HG02981 (cell line): ENCODE measurements around the gene SNX21.
"Not testable (repeated sequence)": the region's sequence is repeated elsewhere in the genome, so short reads cannot be mapped to it uniquely, and the experiment has no call there.

Experiments
- ATAC-seq: cut with Tn5 transposase; IDR thresholded peaks from one replicate; pipeline ENCODE4 v1.9.1; 2021; ENCODE audit warnings: mild to moderate bottlenecking, moderate library complexity; ENCODE audit not compliant: unreplicated experiment

SNX21 gene

DNA sequence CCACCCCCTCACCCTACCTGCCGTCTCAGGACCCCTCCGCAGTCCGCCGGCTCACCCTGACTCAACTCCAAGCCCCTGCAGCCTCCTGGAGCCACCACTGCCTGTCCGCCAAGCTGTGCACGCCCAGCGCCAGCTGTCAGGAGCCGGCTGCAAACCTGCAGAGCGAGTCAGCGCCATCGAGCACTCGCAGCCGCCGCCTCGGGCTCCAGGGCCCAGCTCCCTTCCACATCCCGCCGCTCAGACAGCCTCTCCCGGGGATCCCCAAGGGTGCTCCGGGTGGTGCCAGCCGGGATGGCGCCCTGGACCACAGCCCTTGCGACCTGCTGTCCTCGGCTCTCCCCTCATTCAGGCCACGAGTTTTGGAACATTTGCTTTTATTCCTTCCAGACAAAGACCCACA lies 10.7 kb upstream of the SNX21 start:
- no peak for ATAC-seq

DNA sequence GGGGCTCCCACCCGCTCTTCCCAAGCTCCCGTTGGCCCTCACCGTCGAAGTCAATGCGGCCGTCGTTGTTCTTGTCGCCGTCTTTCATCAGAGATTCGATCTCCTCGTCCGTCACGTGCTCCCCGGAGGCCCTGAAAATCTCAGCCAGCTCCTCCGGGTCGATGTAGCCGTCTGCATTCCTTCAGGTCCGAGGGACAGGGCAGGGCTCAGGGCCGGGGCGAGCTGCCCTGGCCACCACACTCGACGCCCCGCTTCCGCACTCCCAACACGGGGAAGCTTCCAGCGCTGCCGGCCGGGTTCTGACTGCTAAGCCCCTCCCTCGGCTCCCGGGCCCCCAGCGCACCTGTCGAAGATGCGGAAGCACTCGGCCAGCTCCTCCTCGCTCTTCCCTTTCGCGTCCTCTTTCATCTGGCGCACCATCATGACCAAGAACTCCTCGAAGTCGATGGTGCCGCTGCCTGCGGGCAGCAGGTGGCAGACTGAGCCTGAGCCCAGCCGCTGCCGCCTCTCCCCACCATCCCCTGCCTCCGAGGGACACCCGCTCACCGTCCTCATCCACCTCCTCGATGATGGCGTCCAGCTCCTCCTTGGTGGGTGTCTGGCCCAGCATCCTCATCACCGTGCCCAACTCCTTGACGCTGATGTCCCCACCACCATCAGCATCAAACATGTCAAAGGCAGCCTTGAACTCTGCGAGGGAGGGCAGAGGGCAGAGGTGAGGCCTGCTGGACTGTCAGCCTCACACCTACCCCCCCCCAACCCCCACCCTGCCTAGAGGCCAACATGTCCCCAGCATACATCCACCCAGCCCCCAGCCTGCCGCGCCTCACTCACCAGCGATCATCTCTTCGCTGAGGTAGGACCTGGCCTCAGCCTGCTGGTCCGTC lies 9.4 kb upstream of the SNX21 start:
- no peak for ATAC-seq

DNA sequence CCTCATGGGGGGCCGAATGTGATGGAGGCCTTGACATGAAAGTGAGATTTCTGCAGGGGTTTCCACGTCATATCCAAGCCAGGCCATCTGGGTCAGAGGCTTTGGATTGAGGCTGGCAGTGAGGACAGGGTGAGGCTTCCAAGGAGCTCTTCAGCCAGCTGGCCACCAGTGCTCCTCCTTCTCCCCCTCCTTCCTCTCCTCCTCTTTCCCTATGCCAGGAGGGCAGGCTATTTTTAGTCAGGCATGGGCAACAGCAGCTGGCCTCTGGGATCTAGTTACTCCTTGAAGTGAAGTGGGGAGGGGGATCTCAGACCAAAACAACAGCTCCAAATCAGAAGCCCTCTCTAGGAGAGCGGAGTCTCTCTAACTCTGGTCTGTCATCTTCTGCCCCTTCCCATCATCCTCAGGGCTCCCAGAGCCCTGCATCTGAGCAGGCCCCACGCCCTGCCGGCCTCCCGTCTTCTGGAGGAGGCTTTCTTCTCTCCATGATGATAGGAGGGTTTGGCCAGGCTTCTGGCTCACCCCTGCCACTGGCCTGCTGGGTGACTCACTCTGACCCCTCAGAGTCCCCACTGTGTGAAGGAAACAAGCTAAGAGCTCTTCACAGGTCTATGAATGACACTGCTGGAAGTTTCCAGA lies 7.1 kb upstream of the SNX21 start:
- no peak for ATAC-seq

DNA sequence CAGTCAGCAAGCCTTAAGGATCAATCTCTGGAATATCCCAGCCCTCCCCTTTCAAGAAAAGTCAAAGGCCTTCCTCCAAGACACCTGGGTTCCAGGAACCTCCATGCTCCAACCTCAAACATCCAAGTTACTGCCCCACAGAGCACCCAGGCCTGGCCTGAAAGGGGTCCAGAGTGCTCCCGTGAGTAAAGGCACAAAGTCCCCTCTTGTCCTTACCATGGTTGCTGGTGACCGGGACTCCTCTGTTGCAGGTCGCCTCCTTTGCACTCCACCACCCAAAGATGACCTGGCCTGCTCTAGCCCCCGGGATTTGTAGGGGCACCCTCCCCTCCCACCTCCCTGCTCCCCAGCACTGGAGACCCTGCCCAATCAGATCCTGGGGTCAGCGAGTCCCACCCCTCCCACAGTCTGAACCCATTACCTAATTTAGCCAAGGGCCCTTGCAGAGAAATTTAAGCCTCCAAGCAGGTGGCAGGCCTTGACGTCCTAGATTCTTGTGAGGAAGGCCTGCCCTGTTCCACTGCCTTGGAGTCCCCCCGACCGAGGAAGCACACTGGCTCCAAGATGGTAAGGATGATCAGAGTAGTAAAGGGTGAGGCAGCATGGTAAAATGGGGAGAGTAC lies 6.5 kb upstream of the SNX21 start, which contains the start of gene TNNC2:
TSS of gene TNNC2 (minus strand) at position 283 of the 623 bp plus-strand sequence. CDS start at position 219, 64 bp downstream.
- ATAC-seq, result no peak

DNA sequence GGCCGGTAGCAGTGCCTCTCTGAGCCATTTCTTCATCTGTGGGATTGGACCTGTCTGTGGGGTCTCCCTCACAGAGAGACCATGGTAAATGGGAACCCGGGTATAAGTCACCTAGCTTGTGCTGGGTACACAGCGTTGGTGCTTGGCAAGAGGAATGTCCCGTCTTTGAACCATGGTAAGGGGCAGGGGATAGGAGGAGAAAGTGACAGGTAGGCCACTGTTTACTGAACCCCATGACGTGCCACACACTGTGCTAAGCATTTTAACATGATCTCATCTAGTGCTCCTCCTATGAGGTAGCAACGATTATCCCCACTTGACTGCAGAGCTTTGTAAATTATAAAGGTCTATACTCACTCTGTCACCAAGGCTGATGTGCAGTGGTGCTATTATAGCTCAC lies 5.9 kb upstream of the SNX21 start:
- ATAC-seq, result no peak

DNA sequence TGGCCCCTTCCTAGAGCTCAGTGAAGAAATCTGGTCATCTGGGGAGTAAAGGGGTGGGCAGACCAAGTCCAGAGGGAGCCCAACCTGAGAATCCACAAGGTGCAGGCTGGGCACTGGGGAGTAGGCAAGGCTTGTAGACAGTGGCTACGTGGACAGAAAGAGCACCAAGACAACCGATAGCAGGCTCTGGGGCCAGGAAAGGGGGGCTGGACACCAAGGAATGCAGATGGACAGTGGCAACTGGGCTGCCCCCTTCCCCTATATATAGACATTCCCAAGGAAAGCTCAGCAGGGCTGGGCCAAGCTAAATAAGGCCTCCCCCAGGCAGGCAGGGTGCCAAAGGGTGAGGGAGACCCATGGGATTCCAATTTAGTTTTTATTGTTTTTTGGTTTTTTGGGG lies 5.0 kb upstream of the SNX21 start:
- no peak for ATAC-seq

DNA sequence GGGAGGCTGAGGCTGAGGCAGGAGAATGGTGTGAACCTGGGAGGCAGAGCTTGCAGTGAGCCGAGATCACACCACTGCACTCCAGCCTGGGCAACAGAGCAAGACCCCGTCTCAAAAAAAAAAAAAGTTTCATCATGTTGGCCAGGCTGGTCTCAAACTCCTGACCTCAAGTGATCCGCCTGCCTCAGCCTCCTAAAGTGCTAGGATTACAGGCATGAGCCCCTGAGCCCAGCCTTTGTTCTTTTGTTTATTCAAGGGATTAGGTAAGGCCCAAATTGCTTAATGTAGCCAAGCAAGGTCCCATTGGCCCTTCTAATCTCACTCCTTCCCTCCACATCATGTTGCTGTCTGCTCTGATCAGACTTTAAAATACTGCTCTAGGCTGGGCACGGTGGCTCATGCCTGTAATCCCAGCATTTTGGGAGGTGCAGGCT lies 3.9 kb upstream of the SNX21 start:
- ATAC-seq, result not testable (repeated sequence)

DNA sequence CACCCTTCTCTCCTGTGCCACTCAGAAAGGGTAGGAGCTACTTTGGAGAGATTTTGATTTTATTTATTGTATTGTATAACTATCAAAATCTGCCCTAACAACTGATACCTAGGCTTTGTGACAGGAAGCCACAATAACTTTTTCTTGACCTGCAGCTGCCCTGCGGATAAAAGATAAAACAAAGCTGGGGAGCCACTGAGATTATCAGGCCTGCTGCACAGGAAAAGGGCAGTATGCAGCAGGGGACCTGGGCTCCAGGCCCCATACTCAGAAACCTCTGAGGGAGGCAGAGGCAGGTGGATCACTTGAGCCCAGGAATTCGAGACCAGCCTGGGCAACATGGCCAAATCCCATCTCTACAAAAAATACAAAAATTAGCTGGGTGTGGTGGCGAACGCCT lies 980 bp upstream of the SNX21 start:
- no peak for ATAC-seq

DNA sequence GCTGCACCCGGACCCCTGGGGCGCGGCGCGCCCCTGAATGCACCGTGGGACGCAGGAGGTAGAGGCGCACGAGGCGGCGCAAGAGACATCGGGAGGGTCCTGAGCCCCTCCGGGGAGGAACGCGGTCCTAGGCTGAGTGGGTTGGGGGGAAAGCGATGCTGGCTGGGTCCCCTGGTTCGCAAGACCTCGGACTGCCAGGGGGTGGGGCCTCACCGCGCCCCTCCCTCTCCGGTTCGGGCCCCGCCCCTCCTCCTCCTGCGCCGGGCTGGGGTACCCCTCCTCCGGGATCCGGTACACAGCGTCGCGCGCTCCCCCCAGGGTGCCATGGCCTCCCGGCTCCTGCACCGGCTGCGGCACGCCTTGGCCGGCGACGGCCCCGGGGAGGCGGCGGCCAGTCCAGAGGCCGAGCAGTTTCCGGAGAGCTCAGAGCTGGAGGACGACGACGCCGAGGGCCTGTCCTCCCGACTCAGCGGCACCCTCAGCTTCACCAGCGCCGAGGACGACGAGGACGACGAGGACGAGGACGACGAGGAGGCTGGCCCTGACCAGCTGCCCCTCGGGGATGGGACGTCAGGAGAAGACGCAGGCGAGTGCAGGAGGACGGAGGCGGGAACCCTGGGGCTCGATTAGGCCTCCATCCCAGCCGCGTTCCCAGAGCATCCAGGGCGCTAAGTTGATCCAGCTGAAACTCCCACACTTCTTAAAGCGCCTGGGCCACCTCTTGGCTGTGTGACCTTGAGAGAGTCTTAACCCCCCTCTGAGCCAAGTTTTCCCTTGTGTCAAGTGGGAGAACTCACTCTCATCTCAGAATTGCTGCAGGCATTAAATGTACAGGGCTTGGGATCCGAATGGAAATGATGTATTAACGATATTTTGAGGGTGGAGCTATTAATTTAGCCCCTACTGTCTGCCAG lies 541 bp downstream of the SNX21 start:
- no peak for ATAC-seq

DNA sequence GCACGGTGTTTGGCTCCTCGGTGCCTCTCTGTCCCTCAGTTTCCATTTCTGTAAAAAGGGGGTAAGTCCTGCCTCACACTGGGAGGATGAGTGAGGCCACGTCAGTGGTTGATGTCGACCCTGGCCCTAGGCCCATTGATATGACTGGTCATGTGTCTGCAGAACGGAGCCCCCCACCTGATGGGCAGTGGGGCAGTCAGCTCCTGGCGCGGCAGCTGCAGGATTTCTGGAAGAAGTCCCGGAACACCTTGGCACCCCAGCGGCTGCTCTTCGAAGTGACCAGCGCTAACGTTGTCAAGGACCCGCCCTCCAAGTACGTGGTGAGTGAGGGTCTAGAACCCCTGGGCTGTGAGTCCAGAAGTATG lies 1.2 kb downstream of the SNX21 start:
- no peak for ATAC-seq

DNA sequence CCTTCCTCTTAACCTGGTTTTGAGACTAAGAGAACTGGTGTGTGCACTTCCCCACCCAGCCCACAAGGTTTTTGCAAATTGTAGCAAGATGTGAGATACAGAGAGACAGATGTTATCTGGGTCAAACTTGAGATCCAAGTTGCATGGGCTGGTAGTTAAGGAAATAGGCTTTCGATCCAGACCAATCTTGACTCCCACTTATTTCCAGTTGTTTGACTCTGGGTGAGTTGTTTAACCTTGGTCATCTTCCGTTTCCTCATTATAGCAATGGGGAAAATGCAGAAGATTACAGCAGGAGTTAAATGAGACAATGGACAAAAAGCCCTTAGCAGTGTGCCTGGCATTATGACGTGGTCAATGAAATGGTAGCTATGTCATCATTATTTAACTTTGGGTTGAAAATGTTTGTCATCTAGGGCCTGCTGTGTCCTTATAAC lies 1.7 kb downstream of the SNX21 start:
- no peak for ATAC-seq

DNA sequence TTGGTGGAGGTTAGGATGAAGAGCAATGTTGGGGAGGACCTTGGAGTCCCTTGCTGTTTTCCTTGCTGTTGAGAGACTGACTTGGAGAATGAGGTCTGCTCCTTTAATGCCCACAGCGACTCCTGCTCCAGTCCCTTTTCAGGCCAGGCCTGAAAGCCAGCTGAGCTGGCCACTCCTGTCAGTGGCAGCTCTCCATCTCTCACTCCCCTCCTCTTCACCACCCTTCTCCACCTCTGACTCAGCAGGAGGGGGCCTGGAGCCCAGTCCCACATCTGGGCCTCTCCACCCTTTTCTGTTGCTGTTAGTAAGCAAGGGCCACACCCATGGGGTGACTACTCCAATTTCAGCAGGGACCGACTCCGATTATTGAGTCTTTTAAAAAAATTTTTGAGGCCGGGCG lies 2.2 kb downstream of the SNX21 start:
- no peak for ATAC-seq

DNA sequence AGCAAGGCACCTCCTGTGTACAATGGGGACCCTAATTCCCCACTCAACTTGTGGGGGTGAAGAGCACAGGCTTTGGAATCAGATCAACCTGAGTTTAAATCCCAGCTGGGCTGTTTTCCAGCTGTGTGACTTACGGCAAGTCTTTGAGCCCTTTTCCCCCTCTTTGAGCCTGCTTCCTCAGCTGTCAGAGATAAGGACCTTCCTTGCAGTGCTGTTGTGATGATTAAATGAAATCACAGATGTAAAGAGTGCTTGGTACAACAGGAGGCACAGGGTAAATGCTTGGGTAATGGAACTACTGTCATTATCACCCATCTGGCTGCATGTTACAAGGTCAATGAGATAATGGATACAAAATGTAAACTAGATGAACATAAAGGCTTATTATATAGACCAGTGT lies 3.2 kb downstream of the SNX21 start:
- ATAC-seq, result no peak

DNA sequence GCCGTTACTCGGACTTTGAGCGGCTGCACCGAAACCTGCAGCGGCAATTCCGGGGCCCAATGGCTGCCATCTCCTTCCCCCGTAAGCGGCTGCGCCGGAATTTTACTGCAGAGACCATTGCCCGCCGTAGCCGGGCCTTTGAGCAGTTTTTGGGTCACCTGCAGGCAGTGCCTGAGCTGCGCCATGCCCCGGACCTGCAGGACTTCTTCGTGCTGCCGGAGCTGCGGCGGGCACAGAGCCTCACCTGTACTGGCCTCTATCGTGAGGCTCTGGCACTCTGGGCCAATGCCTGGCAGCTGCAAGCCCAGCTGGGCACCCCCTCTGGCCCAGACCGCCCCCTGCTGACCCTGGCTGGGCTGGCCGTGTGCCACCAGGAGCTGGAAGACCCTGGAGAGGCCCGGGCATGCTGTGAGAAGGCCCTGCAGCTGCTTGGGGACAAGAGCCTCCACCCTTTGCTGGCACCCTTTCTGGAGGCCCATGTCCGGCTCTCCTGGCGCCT lies 7.2 kb downstream of the SNX21 start:
- ATAC-seq, result no peak

DNA sequence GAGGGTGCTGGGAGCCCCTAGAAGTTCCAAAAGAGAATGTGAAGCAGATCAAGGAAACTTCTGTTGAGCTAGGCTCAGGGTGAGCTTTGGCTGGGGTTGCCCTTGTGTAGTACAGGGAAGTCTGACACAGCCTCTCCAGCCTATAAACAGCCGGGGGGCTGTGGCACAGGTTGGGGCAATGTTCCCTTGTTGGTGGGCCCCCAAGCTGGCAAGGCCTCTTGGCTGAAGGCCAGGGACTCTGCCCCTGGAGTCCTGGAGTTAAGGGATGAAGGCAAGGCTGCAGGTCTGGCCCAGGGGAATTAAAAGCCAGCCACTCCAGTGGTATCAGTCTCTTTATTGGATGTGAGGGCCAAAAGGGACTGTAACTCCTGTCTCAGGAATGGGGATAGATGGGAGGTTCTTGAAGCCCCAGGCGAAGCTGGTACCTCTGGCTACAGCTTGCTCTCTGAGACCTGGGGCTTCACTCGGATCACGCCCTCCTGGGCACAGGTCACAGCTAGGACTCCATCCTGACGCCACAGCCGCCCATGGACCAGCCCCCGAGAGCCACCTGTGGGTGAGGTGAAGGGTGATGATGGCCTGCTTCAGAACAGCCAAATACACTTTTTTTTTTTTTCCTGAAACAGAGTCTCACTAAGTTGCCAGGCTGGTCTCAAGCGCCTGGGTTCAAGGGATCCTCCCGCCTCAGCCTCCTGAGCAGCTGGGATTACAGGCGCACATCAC lies 8.0 kb downstream of the SNX21 start:
- no peak for ATAC-seq

DNA sequence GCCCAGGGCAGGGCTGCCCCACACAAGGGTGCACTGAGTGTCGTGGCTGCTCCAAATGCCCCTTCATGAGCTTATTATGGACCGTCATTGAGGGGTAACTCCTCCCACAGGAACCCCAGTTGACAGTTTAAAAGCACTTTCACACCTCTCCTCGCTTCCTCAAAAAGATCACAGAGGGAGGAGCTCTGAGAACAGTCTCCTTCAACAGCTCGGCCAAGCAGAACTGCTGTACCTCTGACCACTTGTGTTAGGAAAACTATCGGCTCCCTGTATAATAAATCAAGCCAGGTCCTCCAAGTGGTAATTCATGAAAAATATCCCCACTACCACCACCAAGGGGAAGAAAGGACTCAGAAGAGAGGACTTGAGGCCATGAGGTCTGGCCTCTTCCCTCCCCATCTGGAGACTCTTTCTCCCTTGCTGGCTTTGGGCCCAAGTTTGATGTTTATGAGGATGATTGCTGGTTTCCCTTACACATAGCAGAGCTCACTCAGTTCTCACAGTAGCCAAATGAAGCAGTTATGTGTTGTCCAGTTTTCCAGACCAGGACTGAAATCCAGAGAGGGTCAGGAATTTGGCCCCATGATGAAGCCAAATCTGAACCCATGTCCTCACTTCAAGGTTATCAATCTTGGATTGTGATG lies 8.7 kb downstream of the SNX21 start:
- no peak for ATAC-seq

DNA sequence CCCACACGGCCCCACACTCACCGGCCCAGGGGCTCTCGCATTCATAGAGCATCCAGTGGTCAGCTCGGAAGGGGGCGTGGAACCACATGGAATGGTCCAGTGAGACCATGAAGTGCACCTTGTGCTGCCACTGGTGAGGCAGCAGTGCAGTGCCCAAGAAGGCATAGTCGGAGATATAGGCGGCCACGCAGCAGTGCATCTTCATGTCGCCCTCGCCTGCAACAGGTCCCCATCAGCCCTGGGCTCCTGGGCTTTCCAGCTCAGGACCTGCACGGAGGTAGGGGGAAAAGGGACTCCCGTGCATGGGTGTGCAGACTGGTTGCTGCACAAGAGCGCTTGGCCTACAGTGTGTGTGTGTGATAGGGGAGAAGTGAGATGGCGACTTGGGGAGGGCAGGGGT lies 9.9 kb downstream of the SNX21 start:
- no peak for ATAC-seq

DNA sequence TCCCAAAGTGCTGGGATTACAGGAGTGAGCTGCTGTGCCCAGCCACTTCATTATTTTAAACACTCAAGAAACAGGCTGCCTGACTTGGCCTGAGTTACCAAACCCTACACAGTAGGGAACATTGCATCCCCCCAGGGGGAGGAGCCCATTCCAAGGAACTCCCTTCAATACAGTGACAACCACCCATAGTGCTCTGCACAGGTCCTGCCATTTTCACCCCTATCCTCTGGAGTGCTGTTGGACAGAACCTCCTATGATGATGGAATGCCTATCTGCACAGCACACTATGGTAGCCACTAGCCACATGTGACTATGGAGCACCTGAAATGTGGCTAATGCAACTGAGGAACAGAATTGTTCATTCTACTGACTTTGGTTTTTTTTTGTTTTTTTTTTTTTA lies 11.9 kb downstream of the SNX21 start:
- no peak for ATAC-seq

DNA sequence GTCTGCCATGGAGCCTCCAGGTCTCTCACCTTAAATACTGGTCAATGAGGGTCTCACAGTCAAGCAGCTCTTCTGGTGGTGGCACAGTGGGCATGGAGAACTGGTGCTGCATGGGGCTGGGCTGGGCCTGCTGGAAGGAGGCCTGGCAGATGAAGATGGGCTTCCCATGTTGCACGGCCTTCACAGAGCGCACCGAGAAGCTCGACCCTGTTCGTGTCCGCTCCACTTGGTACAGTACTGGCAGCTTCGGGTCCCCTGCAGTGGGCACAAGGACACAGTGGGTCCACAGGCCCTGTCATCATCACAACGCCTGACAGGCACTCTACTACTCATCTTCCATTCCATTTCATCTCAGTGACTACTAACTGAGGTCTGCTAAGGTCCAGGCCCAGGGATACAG lies 14.8 kb downstream of the SNX21 start:
- no peak for ATAC-seq
